GM23338 (cell line): ENCODE results near the gene NLRP9. TPM values are rescaled to one million over a fixed set of nuclear protein-coding genes. Genes with fewer than 3 reads are reported as not detected.

Source experiments
- ATAC-seq: fragments of 200-7000 bp; cut with Tn5 transposase; 3 replicates; pipeline ENCODE4 v1.9.1; 2020
- DNase-seq: peaks from one replicate; pipeline ENCODE4 v3.0.0-alpha.2; 2015; ENCODE audit warnings: low spot score
- H2AFZ ChIP-seq: fragments of 200-600 bp; sonication (generic); 2 replicates; pipeline ENCODE4 v1.8.0; 2016; ENCODE audit warnings: antibody characterized with exemption, mild to moderate bottlenecking, moderate library complexity
- H3F3A ChIP-seq: fragments of 200-600 bp; sonication (generic); replicated peaks from 2 replicates; pipeline ENCODE4 v1.8.0; 2017; ENCODE audit warnings: antibody characterized with exemption, mixed run types, low read depth
- H3K27ac ChIP-seq: fragments of 200-600 bp; sonication (generic); 2 replicates; pipeline ENCODE4 v1.6.1; 2016; ENCODE audit warnings: low read depth
- H3K27me3 ChIP-seq: fragments of 200-600 bp; sonication (generic); 2 replicates; pipeline ENCODE4 v1.8.0; 2016; ENCODE audit warnings: mild to moderate bottlenecking, mixed run types, moderate library complexity; ENCODE audit not compliant: insufficient read depth
- H3K36me3 ChIP-seq: fragments of 200-600 bp; sonication (generic); 2 replicates; pipeline ENCODE4 v1.8.0; 2016; ENCODE audit warnings: mild to moderate bottlenecking; ENCODE audit not compliant: insufficient read depth
- H3K4me1 ChIP-seq: fragments of 200-600 bp; sonication (generic); 2 replicates; pipeline ENCODE4 v1.8.0; 2016; ENCODE audit warnings: mild to moderate bottlenecking, moderate library complexity; ENCODE audit not compliant: insufficient read depth
- H3K4me2 ChIP-seq: fragments of 200-600 bp; sonication (generic); 2 replicates; pipeline ENCODE4 v1.7.1; 2017; ENCODE audit warnings: mixed run types
- H3K4me3 ChIP-seq: fragments of 200-600 bp; sonication (generic); 2 replicates; pipeline ENCODE4 v1.6.1; 2016; ENCODE audit warnings: mixed run types
- H3K79me2 ChIP-seq: fragments of 200-600 bp; sonication (generic); replicated peaks from 2 replicates; pipeline ENCODE4 v1.8.0; 2017; ENCODE audit warnings: mild to moderate bottlenecking; ENCODE audit not compliant: insufficient read depth
- H3K9me2 ChIP-seq: fragments of 200-600 bp; sonication (generic); 2 replicates; pipeline ENCODE4 v1.8.0; 2017; ENCODE audit not compliant: insufficient read depth
- H4K20me1 ChIP-seq: fragments of 200-600 bp; sonication (generic); replicated peaks from 2 replicates; pipeline ENCODE4 v1.8.0; 2017; ENCODE audit warnings: mild to moderate bottlenecking; ENCODE audit not compliant: insufficient read depth
- H3K27ac Mint-ChIP-seq: 2 replicates; pipeline ENCODE4 v1.8.0; 2020; ENCODE audit warnings: inconsistent platforms, mild to moderate bottlenecking, moderate library complexity, mixed read lengths
- H3K27me3 Mint-ChIP-seq: 3 replicates; pipeline ENCODE4 v1.8.0; 2022; ENCODE audit warnings: low read depth, mild to moderate bottlenecking, moderate library complexity, mixed read lengths, inconsistent platforms; ENCODE audit not compliant: insufficient read depth, poor library complexity
- H3K36me3 Mint-ChIP-seq: 3 replicates; pipeline ENCODE4 v1.8.0; 2021; ENCODE audit warnings: low read depth, mild to moderate bottlenecking, inconsistent platforms, moderate library complexity, mixed read lengths
- H3K4me1 Mint-ChIP-seq: 3 replicates; pipeline ENCODE4 v1.8.0; 2020; ENCODE audit warnings: mild to moderate bottlenecking, inconsistent platforms, mixed read lengths
- H3K4me3 Mint-ChIP-seq: 3 replicates; pipeline ENCODE4 v1.8.0; 2021; ENCODE audit warnings: moderate library complexity, mild to moderate bottlenecking, inconsistent platforms, mixed read lengths
- H3K9me3 Mint-ChIP-seq: 3 replicates; pipeline ENCODE4 v1.8.0; 2020; ENCODE audit warnings: moderate library complexity, mild to moderate bottlenecking, inconsistent platforms, mixed read lengths
- CREB1 ChIP-seq: fragments of 250-450 bp; sonication (Bioruptor Pico); IDR thresholded peaks from 2 replicates; pipeline ENCODE4 v1.5.0; 2020; ENCODE audit warnings: low read depth, mild to moderate bottlenecking, moderate library complexity
- EZH2 ChIP-seq: fragments of 200-600 bp; sonication (generic); IDR thresholded peaks from one replicate; pipeline ENCODE4 v1.8.0; 2017; ENCODE audit warnings: antibody characterized with exemption, mild to moderate bottlenecking, low read depth; ENCODE audit not compliant: unreplicated experiment
- JUNB ChIP-seq: IDR thresholded peaks from one replicate; pipeline ENCODE4 v1.6.1; 2016; ENCODE audit warnings: antibody characterized with exemption; ENCODE audit not compliant: unreplicated experiment
- POLR2AphosphoS5 ChIP-seq: IDR thresholded peaks from 2 replicates; pipeline ENCODE4 v1.6.1; 2016; ENCODE audit warnings: antibody characterized with exemption, low read depth
- STAT1 ChIP-seq: IDR thresholded peaks from one replicate; pipeline ENCODE4 v1.6.1; 2016; ENCODE audit warnings: antibody characterized with exemption; ENCODE audit not compliant: unreplicated experiment
- polyA plus RNA-seq: library from polyadenylated mRNA; unstranded; fragments of >200 nt; fragmentation: Nextera tagmentation; extraction: Ambion mirVana; gene quantifications from 2 replicates; pipeline ENCODE4 v1.2.1, GENCODE V29; 2016
- total RNA-seq: library from RNA; depleted of rRNA; stranded (reverse); fragments of >200 nt; shearing (Covaris generic); gene quantifications from 2 replicates; pipeline ENCODE4 v1.2.3, GENCODE V29; 2014
- TF ChIP-seq, protein P1 (sequence below): IDR thresholded peaks from one replicate; pipeline ENCODE4 v1.6.1; 2018; ENCODE audit warnings: antibody characterized with exemption; ENCODE audit not compliant: unreplicated experiment
- TF ChIP-seq, protein P2 (sequence below), 2 experiments: fragments of 200-600 bp in 1 of 2; sonication (generic) in 1 of 2; conservative IDR thresholded peaks; 2 replicates each; pipeline versions ENCODE4 v1.5.1 to v1.6.1; 2016 to 2017; ENCODE audit warnings: antibody characterized with exemption in 2 of 2, low read depth in 2 of 2, mild to moderate bottlenecking in 2 of 2, moderate library complexity in 1 of 2
- TF ChIP-seq, protein P3 (sequence below): IDR thresholded peaks from 2 replicates; pipeline ENCODE4 v1.6.1; 2016; ENCODE audit warnings: antibody characterized with exemption

Gene NLRP9
- total and polyA plus RNA-seq, 2 experiments from 2014 or later, result not detected

DNA sequence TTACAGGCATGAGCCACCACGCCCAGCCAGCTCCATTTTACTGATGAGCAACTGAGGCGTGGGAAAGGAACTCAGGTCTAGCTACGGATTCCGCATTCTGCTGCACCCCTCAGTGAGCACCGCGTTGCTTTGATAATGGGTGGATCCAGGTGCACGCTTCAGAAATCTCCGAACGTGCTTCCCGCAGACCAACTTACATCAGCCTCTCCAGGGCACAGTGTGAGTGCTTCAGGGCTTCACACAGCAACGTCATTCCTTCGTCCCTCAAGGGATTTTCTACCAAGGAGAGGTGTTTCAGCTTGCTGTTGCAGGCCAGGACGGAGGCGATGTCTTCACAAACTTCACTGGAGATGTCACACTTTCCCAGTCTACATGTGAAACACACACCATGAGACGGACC lies 21.7 kb downstream of the NLRP9 start:
- Histone ChIP-seq H3F3A (no peaks in the 10 kb centered on the region), H3K4me3 (no peak overlapping the region), H3K9me2 (no peaks in the 10 kb centered on the region), H3K79me2 (no peaks in the 10 kb centered on the region), H3K4me2 (no peak overlapping the region), H3K4me1 (no peaks in the 10 kb centered on the region), H2AFZ (no peak overlapping the region), H3K27ac (no peak overlapping the region), H3K27me3 (no peaks in the 10 kb centered on the region), H3K36me3 (peaks cover 3% of the 10 kb centered on the region; the same call in 1 of the 2 replicates), H4K20me1 (no peaks in the 10 kb centered on the region)
- no peak overlapping the region for H3K27ac Mint-ChIP-seq
- no peaks in the 10 kb centered on the region for H3K4me1 Mint-ChIP-seq
- H3K9me3 Mint-ChIP-seq, result peaks cover 94% of the 10 kb centered on the region
- no peak overlapping the region for H3K4me3 Mint-ChIP-seq
- no peak for TF ChIP-seq EZH2
- ATAC-seq, result no peak
- peaks cover 26% of the 10 kb centered on the region for H3K27me3 Mint-ChIP-seq
- DNase-seq, result no peak
- peaks cover 57% of the 10 kb centered on the region for H3K36me3 Mint-ChIP-seq

DNA sequence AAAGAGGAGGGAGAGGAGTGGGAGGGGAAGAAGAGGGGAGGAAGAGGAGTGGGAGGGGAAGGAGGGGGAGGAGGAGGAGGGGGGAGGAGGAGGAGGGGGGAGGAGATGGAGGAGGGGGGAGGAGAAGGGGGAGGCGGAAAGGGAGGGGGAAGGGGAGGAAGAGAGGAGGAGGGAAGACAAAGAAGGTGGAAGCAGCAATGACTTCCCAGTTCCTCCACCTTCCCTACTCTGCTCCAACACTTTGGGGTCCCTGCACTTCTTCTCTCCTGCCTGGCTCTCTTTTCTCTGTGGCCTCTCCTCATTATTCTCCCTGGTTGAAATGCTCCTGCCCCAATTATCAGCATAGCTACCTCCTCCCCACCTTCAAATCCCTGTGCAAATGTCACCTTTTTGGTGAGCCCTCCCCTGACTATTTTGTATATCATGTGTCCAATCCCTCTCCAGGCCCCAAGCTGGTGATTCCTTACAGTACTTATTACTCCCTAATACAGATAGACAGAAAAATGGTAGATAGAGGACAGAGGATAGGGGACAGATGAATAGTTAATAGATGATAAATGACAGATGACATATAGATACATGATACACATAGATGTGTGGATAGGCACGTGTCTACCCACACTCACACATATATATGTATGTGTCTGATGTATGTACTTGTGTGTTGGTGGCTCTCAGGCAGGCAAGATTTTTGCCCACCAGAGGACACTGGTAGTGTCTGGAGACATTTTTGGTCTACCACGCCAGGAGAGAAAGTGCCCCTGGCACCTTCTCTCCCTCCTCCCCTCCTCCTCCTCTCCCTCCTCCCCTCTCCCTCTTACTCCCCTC lies 25.2 kb downstream of the NLRP9 start:
- Histone ChIP-seq H3K4me2 (no peak overlapping the region), H3F3A (no peaks in the 10 kb centered on the region), H3K79me2 (no peaks in the 10 kb centered on the region), H3K9me2 (no peaks in the 10 kb centered on the region), H3K27me3 (no peaks in the 10 kb centered on the region; the same call in 1 of the 2 replicates), H3K27ac (no peak overlapping the region), H3K36me3 (peaks cover 3% of the 10 kb centered on the region; the same call in 1 of the 2 replicates), H2AFZ (no peak overlapping the region), H3K4me3 (no peak overlapping the region), H4K20me1 (no peaks in the 10 kb centered on the region), H3K4me1 (no peaks in the 10 kb centered on the region)
- peaks cover 29% of the 10 kb centered on the region for H3K27me3 Mint-ChIP-seq
- no peak for TF ChIP-seq JUNB
- no peak for TF ChIP-seq CREB1 (CRISPR knock-in tag)
- TF ChIP-seq, protein P1, sequence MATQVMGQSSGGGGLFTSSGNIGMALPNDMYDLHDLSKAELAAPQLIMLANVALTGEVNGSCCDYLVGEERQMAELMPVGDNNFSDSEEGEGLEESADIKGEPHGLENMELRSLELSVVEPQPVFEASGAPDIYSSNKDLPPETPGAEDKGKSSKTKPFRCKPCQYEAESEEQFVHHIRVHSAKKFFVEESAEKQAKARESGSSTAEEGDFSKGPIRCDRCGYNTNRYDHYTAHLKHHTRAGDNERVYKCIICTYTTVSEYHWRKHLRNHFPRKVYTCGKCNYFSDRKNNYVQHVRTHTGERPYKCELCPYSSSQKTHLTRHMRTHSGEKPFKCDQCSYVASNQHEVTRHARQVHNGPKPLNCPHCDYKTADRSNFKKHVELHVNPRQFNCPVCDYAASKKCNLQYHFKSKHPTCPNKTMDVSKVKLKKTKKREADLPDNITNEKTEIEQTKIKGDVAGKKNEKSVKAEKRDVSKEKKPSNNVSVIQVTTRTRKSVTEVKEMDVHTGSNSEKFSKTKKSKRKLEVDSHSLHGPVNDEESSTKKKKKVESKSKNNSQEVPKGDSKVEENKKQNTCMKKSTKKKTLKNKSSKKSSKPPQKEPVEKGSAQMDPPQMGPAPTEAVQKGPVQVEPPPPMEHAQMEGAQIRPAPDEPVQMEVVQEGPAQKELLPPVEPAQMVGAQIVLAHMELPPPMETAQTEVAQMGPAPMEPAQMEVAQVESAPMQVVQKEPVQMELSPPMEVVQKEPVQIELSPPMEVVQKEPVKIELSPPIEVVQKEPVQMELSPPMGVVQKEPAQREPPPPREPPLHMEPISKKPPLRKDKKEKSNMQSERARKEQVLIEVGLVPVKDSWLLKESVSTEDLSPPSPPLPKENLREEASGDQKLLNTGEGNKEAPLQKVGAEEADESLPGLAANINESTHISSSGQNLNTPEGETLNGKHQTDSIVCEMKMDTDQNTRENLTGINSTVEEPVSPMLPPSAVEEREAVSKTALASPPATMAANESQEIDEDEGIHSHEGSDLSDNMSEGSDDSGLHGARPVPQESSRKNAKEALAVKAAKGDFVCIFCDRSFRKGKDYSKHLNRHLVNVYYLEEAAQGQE, result no peak
- no peak overlapping the region for H3K4me3 Mint-ChIP-seq
- no peak for DNase-seq
- peaks cover 94% of the 10 kb centered on the region for H3K9me3 Mint-ChIP-seq
- no peaks in the 10 kb centered on the region for H3K4me1 Mint-ChIP-seq
- H3K36me3 Mint-ChIP-seq, result peaks cover 44% of the 10 kb centered on the region
- ATAC-seq, result no peak
- no peak overlapping the region for H3K27ac Mint-ChIP-seq

DNA sequence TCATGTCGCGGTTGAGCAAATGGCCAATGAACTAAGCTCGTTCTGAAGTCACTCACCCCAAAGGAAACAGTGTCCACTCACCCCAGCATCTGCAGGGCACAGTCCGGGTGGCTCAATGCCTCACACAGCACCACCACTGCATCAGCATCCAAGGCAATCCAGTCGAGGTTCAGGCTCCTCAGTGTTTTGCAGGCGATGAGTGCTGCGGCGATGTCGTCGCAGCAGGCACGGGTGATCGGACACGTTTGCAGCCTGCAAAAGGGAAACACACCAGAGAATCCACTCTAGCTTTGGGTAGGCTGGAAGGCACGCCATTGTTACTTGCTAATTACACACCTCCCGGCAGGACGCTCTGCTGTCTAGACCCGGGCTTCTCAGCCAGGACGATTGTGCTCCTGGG lies 26.5 kb downstream of the NLRP9 start:
- Histone ChIP-seq H3K9me2 (no peaks in the 10 kb centered on the region), H3K27ac (no peak overlapping the region), H3F3A (no peaks in the 10 kb centered on the region), H3K79me2 (no peaks in the 10 kb centered on the region), H3K36me3 (peaks cover 3% of the 10 kb centered on the region; the same call in 1 of the 2 replicates), H3K4me2 (no peak overlapping the region), H4K20me1 (no peaks in the 10 kb centered on the region), H3K4me1 (no peaks in the 10 kb centered on the region), H3K27me3 (no peaks in the 10 kb centered on the region; the same call in 1 of the 2 replicates), H3K4me3 (no peak overlapping the region), H2AFZ (no peak overlapping the region)
- Mint-ChIP-seq H3K9me3 (peaks cover 93% of the 10 kb centered on the region), H3K27me3 (peaks cover 29% of the 10 kb centered on the region), H3K36me3 (peaks cover 43% of the 10 kb centered on the region), H3K4me3 (no peak overlapping the region), H3K4me1 (no peaks in the 10 kb centered on the region), H3K27ac (no peak overlapping the region)
- DNase-seq (no peak), ATAC-seq (no peak)
- TF ChIP-seq, protein P2, sequence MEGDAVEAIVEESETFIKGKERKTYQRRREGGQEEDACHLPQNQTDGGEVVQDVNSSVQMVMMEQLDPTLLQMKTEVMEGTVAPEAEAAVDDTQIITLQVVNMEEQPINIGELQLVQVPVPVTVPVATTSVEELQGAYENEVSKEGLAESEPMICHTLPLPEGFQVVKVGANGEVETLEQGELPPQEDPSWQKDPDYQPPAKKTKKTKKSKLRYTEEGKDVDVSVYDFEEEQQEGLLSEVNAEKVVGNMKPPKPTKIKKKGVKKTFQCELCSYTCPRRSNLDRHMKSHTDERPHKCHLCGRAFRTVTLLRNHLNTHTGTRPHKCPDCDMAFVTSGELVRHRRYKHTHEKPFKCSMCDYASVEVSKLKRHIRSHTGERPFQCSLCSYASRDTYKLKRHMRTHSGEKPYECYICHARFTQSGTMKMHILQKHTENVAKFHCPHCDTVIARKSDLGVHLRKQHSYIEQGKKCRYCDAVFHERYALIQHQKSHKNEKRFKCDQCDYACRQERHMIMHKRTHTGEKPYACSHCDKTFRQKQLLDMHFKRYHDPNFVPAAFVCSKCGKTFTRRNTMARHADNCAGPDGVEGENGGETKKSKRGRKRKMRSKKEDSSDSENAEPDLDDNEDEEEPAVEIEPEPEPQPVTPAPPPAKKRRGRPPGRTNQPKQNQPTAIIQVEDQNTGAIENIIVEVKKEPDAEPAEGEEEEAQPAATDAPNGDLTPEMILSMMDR (conservative IDR thresholded peaks at IDR 0.05; ENCODE audit: low read depth in 2 of 2), result no peak
- no peak for TF ChIP-seq EZH2
- TF ChIP-seq, protein P3, sequence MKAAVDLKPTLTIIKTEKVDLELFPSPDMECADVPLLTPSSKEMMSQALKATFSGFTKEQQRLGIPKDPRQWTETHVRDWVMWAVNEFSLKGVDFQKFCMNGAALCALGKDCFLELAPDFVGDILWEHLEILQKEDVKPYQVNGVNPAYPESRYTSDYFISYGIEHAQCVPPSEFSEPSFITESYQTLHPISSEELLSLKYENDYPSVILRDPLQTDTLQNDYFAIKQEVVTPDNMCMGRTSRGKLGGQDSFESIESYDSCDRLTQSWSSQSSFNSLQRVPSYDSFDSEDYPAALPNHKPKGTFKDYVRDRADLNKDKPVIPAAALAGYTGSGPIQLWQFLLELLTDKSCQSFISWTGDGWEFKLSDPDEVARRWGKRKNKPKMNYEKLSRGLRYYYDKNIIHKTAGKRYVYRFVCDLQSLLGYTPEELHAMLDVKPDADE, result no peak
- TF ChIP-seq STAT1, result no peak
- TF ChIP-seq, protein P1, result no peak
- TF ChIP-seq POLR2AphosphoS5, result no peak
